GM23338 (cell line): ENCODE data around the gene DIP2B. TPM values are rescaled to one million over a fixed set of nuclear protein-coding genes. Genes with fewer than 3 reads are reported as not detected.

Source experiments
- ATAC-seq: fragments of 200-7000 bp; cut with Tn5 transposase; 3 replicates; pipeline ENCODE4 v1.9.1; 2020
- DNase-seq: peaks from one replicate; pipeline ENCODE4 v3.0.0-alpha.2; 2015; ENCODE audit warnings: low spot score
- H2AFZ ChIP-seq: fragments of 200-600 bp; sonication (generic); 2 replicates; pipeline ENCODE4 v1.8.0; 2016; ENCODE audit warnings: antibody characterized with exemption, mild to moderate bottlenecking, moderate library complexity
- H3F3A ChIP-seq: fragments of 200-600 bp; sonication (generic); replicated peaks from 2 replicates; pipeline ENCODE4 v1.8.0; 2017; ENCODE audit warnings: antibody characterized with exemption, mixed run types, low read depth
- H3K27ac ChIP-seq: fragments of 200-600 bp; sonication (generic); 2 replicates; pipeline ENCODE4 v1.6.1; 2016; ENCODE audit warnings: low read depth
- H3K27me3 ChIP-seq: fragments of 200-600 bp; sonication (generic); 2 replicates; pipeline ENCODE4 v1.8.0; 2016; ENCODE audit warnings: mild to moderate bottlenecking, mixed run types, moderate library complexity; ENCODE audit not compliant: insufficient read depth
- H3K36me3 ChIP-seq: fragments of 200-600 bp; sonication (generic); 2 replicates; pipeline ENCODE4 v1.8.0; 2016; ENCODE audit warnings: mild to moderate bottlenecking; ENCODE audit not compliant: insufficient read depth
- H3K4me1 ChIP-seq: fragments of 200-600 bp; sonication (generic); 2 replicates; pipeline ENCODE4 v1.8.0; 2016; ENCODE audit warnings: mild to moderate bottlenecking, moderate library complexity; ENCODE audit not compliant: insufficient read depth
- H3K4me2 ChIP-seq: fragments of 200-600 bp; sonication (generic); 2 replicates; pipeline ENCODE4 v1.7.1; 2017; ENCODE audit warnings: mixed run types
- H3K4me3 ChIP-seq: fragments of 200-600 bp; sonication (generic); 2 replicates; pipeline ENCODE4 v1.6.1; 2016; ENCODE audit warnings: mixed run types
- H3K79me2 ChIP-seq: fragments of 200-600 bp; sonication (generic); replicated peaks from 2 replicates; pipeline ENCODE4 v1.8.0; 2017; ENCODE audit warnings: mild to moderate bottlenecking; ENCODE audit not compliant: insufficient read depth
- H3K9me2 ChIP-seq: fragments of 200-600 bp; sonication (generic); 2 replicates; pipeline ENCODE4 v1.8.0; 2017; ENCODE audit not compliant: insufficient read depth
- H4K20me1 ChIP-seq: fragments of 200-600 bp; sonication (generic); replicated peaks from 2 replicates; pipeline ENCODE4 v1.8.0; 2017; ENCODE audit warnings: mild to moderate bottlenecking; ENCODE audit not compliant: insufficient read depth
- H3K27ac Mint-ChIP-seq: 2 replicates; pipeline ENCODE4 v1.8.0; 2020; ENCODE audit warnings: inconsistent platforms, mild to moderate bottlenecking, moderate library complexity, mixed read lengths
- H3K27me3 Mint-ChIP-seq: 3 replicates; pipeline ENCODE4 v1.8.0; 2022; ENCODE audit warnings: low read depth, mild to moderate bottlenecking, moderate library complexity, mixed read lengths, inconsistent platforms; ENCODE audit not compliant: insufficient read depth, poor library complexity
- H3K36me3 Mint-ChIP-seq: 3 replicates; pipeline ENCODE4 v1.8.0; 2021; ENCODE audit warnings: low read depth, mild to moderate bottlenecking, inconsistent platforms, moderate library complexity, mixed read lengths
- H3K4me1 Mint-ChIP-seq: 3 replicates; pipeline ENCODE4 v1.8.0; 2020; ENCODE audit warnings: mild to moderate bottlenecking, inconsistent platforms, mixed read lengths
- H3K4me3 Mint-ChIP-seq: 3 replicates; pipeline ENCODE4 v1.8.0; 2021; ENCODE audit warnings: moderate library complexity, mild to moderate bottlenecking, inconsistent platforms, mixed read lengths
- H3K9me3 Mint-ChIP-seq: 3 replicates; pipeline ENCODE4 v1.8.0; 2020; ENCODE audit warnings: moderate library complexity, mild to moderate bottlenecking, inconsistent platforms, mixed read lengths
- CREB1 ChIP-seq: fragments of 250-450 bp; sonication (Bioruptor Pico); IDR thresholded peaks from 2 replicates; pipeline ENCODE4 v1.5.0; 2020; ENCODE audit warnings: low read depth, mild to moderate bottlenecking, moderate library complexity
- CTCF ChIP-seq, 2 experiments: fragments of 200-600 bp in 1 of 2; sonication (generic) in 1 of 2; conservative IDR thresholded peaks; 2 replicates each; pipeline versions ENCODE4 v1.5.1 to v1.6.1; 2016 to 2017; ENCODE audit warnings: antibody characterized with exemption in 2 of 2, low read depth in 2 of 2, mild to moderate bottlenecking in 2 of 2, moderate library complexity in 1 of 2
- ETS1 ChIP-seq: IDR thresholded peaks from 2 replicates; pipeline ENCODE4 v1.6.1; 2016; ENCODE audit warnings: antibody characterized with exemption
- EZH2 ChIP-seq: fragments of 200-600 bp; sonication (generic); IDR thresholded peaks from one replicate; pipeline ENCODE4 v1.8.0; 2017; ENCODE audit warnings: antibody characterized with exemption, mild to moderate bottlenecking, low read depth; ENCODE audit not compliant: unreplicated experiment
- EZH2phosphoT487 ChIP-seq: fragments of 200-600 bp; sonication (generic); IDR thresholded peaks from one replicate; pipeline ENCODE4 v1.8.1; 2018; ENCODE audit warnings: antibody characterized with exemption; ENCODE audit not compliant: unreplicated experiment
- JUNB ChIP-seq: IDR thresholded peaks from one replicate; pipeline ENCODE4 v1.6.1; 2016; ENCODE audit warnings: antibody characterized with exemption; ENCODE audit not compliant: unreplicated experiment
- NANOG ChIP-seq: IDR thresholded peaks from 2 replicates; pipeline ENCODE4 v1.6.1; 2016; ENCODE audit warnings: antibody characterized with exemption, borderline replicate concordance
- POLR2AphosphoS5 ChIP-seq: IDR thresholded peaks from 2 replicates; pipeline ENCODE4 v1.6.1; 2016; ENCODE audit warnings: antibody characterized with exemption, low read depth
- REST ChIP-seq: IDR thresholded peaks from one replicate; pipeline ENCODE4 v1.6.1; 2018; ENCODE audit warnings: antibody characterized with exemption; ENCODE audit not compliant: unreplicated experiment
- STAT1 ChIP-seq: IDR thresholded peaks from one replicate; pipeline ENCODE4 v1.6.1; 2016; ENCODE audit warnings: antibody characterized with exemption; ENCODE audit not compliant: unreplicated experiment
- ZNF114 ChIP-seq: fragments of 250-450 bp; sonication (Bioruptor Pico); IDR thresholded peaks from 2 replicates; pipeline ENCODE4 v1.5.0; 2020; ENCODE audit warnings: mild to moderate bottlenecking, moderate library complexity
- ZNF331 ChIP-seq: fragments of 250-450 bp; sonication (Bioruptor Pico); IDR thresholded peaks from 2 replicates; pipeline ENCODE4 v1.5.0; 2020; ENCODE audit warnings: low read depth, mild to moderate bottlenecking, moderate library complexity
- ZNF462 ChIP-seq: fragments of 250-450 bp; sonication (Bioruptor Pico); IDR thresholded peaks from 2 replicates; pipeline ENCODE4 v1.5.0; 2020; ENCODE audit warnings: mild to moderate bottlenecking, moderate library complexity
- polyA plus RNA-seq: library from polyadenylated mRNA; unstranded; fragments of >200 nt; fragmentation: Nextera tagmentation; extraction: Ambion mirVana; gene quantifications from 2 replicates; pipeline ENCODE4 v1.2.1, GENCODE V29; 2016
- total RNA-seq: library from RNA; depleted of rRNA; stranded (reverse); fragments of >200 nt; shearing (Covaris generic); gene quantifications from 2 replicates; pipeline ENCODE4 v1.2.3, GENCODE V29; 2014

DIP2B gene
- total and polyA plus RNA-seq, 2 experiments from 2014 or later: 8.0 to 36.4 TPM

- peaks cover 61% of the 10 kb centered on the region for H3K79me2 ChIP-seq
- H3K36me3 ChIP-seq: no peaks in the 10 kb centered on the region
- peaks cover 8% of the 10 kb centered on the region; the same call in 1 of the 2 replicates for H4K20me1 ChIP-seq
- no peaks in the 10 kb centered on the region for H3K4me1 ChIP-seq
- ATAC-seq (no peak), DNase-seq (no peak)
- H3F3A ChIP-seq: no peaks in the 10 kb centered on the region
- no peak overlapping the region for H3K4me3 Mint-ChIP-seq
- H3K4me2 ChIP-seq: no peak overlapping the region
- H3K36me3 Mint-ChIP-seq: peaks cover 16% of the 10 kb centered on the region; the same call in 2 of the 3 replicates
- H2AFZ ChIP-seq: no peak overlapping the region
- no peak overlapping the region for H3K27ac ChIP-seq
- no peaks in the 10 kb centered on the region for H3K27me3 Mint-ChIP-seq
- H3K4me1 Mint-ChIP-seq: no peaks in the 10 kb centered on the region
- TF ChIP-seq JUNB (no peak), POLR2AphosphoS5 (no peak), CTCF (conservative IDR thresholded peaks at IDR 0.05; ENCODE audit: low read depth in 2 of 2) (no peak), REST (no peak), NANOG (no peak), CREB1 (CRISPR knock-in tag) (no peak), ETS1 (no peak), EZH2phosphoT487 (no peak), STAT1 (no peak), ZNF331 (CRISPR knock-in tag) (no peak), EZH2 (no peak), ZNF114 (CRISPR knock-in tag) (no peak), ZNF462 (CRISPR knock-in tag) (no peak)
- no peaks in the 10 kb centered on the region for H3K9me2 ChIP-seq
- H3K4me3 ChIP-seq: no peak overlapping the region
- no peak overlapping the region for H3K27ac Mint-ChIP-seq
- H3K9me3 Mint-ChIP-seq: no peaks in the 10 kb centered on the region
- no peaks in the 10 kb centered on the region for H3K27me3 ChIP-seq
These were observed 275.2 kb downstream of the DIP2B start for GRCh38 chr12:50780013-50780412.
